ENCODE results near the gene DNLZ.
"Not testable (repeated sequence)": the region's sequence is repeated elsewhere in the genome, so short reads cannot be mapped to it uniquely, and the experiment has no call there.

Gene DNLZ

GRCh38 chr9:136358016-136358415, 5.5 kb downstream of the DNLZ start:
- no peak for DNase-seq

- DNase-seq: no peak
These were observed 6.3 kb downstream of the DNLZ start for GRCh38 chr9:136357202-136357725.

GRCh38 chr9:136355616-136356557, 7.7 kb downstream of the DNLZ start:
- no peak for DNase-seq

- DNase-seq: no peak
These were observed 8.9 kb downstream of the DNLZ start for GRCh38 chr9:136354592-136355085.

GRCh38 chr9:136353757-136354488, 9.6 kb downstream of the DNLZ start:
- DNase-seq: no peak

GRCh38 chr9:136353088-136353487, 10.5 kb downstream of the DNLZ start:
- no peak for DNase-seq

GRCh38 chr9:136352682-136353081, 10.9 kb downstream of the DNLZ start:
- no peak for DNase-seq

GRCh38 chr9:136351868-136352267, 11.7 kb downstream of the DNLZ start:
- not testable (repeated sequence) for DNase-seq

GRCh38 chr9:136351252-136351800, 12.2 kb downstream of the DNLZ start:
- no peak for DNase-seq

GRCh38 chr9:136349546-136349945, 14.0 kb downstream of the DNLZ start:
- no peak for DNase-seq

GRCh38 chr9:136348691-136349090, 14.9 kb downstream of the DNLZ start:
- DNase-seq: no peak

- no peak for DNase-seq
These were observed 15.9 kb downstream of the DNLZ start for GRCh38 chr9:136347472-136348256.

GRCh38 chr9:136346927-136347465, 16.5 kb downstream of the DNLZ start:
- no peak for DNase-seq

- DNase-seq: no peak
These were observed 17.4 kb downstream of the DNLZ start for GRCh38 chr9:136346157-136346481.

GRCh38 chr9:136345281-136346156, 18.0 kb downstream of the DNLZ start:
- DNase-seq: no peak

- DNase-seq: no peak
These were observed 18.8 kb downstream of the DNLZ start for GRCh38 chr9:136344544-136345280.

GRCh38 chr9:136343884-136344269, 19.7 kb downstream of the DNLZ start:
- no peak for DNase-seq

- no peak for DNase-seq
These were observed 20.2 kb downstream of the DNLZ start for GRCh38 chr9:136343121-136343883.
